T-helper 2 cell (primary cell): Measurements from ENCODE around the gene CLCC1.
"Not testable (repeated sequence)": the region's sequence is repeated elsewhere in the genome, so short reads cannot be mapped to it uniquely, and the experiment has no call there.

Experiments used
- DNase-seq, 5 experiments: peaks; one replicate each; pipeline versions ENCODE4 v3.0.0 to v3.0.0-alpha.2; 2012 to 2022
- total RNA-seq, 2 donors: gene quantifications; one replicate each; lab custom pipeline; 2026; lab: John Stamatoyannopoulos, UW

CLCC1 gene, protein sequence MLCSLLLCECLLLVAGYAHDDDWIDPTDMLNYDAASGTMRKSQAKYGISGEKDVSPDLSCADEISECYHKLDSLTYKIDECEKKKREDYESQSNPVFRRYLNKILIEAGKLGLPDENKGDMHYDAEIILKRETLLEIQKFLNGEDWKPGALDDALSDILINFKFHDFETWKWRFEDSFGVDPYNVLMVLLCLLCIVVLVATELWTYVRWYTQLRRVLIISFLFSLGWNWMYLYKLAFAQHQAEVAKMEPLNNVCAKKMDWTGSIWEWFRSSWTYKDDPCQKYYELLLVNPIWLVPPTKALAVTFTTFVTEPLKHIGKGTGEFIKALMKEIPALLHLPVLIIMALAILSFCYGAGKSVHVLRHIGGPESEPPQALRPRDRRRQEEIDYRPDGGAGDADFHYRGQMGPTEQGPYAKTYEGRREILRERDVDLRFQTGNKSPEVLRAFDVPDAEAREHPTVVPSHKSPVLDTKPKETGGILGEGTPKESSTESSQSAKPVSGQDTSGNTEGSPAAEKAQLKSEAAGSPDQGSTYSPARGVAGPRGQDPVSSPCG
- 44.3 to 49.2 reads per million in 2 donors for total RNA-seq

DNA sequence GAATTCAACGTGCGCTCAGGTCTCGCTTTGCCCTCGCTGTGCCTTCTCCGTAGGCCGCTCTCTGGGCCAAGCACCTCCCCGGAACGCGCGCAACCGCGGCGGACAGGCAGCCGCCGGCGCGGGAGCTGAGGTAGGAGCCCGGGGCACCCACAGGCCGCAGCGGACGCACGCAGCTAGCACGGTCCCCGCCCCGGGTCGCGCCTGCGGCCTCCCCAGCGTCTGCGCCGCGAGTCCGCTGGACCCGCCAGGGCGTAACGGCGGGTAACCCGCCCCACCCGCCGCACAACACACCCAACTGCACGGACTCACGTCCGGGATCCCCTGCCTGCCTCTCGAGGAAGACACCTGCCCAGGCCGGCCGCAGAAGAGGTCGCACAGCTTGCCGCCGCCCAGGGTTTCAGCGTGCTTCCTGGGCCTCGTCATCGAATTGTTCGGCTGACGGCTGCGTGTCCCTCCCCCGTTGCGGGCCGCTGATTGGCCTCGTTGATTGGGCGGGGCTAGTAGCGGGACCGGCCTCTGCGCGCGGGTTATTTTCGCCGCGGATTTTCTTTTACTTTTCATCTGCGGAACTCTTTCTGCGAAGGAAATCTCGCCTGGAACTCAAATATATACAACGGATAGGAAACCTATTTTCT is at the start of gene CLCC1:
TSS of gene CLCC1 (minus strand) at position 433 of the 635 bp plus-strand sequence. CDS start 13,047 bp downstream, outside the sequence.
- DNase-seq = peak; percentile 84 to 97 (median 91)

DNA sequence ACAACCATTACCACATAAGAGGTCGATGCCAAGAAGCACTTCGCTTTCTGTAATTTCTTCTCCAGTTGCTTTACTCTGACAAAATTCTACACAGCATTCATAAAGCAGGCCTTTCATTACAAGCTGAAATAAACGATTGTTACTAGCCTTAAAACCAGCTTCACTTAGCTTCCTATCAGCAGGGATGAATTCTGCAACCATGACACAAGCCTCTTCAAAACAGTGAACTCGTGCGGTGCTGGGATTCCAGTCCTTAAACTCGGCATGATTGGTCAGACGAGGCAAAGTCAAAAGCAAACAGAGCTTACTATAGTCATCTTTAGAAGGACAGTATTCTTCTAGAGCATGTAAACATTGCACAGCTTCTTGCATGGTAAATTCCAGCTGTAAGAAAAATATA is 48.1 kb upstream of the CLCC1 start:
- no peak for DNase-seq

DNA sequence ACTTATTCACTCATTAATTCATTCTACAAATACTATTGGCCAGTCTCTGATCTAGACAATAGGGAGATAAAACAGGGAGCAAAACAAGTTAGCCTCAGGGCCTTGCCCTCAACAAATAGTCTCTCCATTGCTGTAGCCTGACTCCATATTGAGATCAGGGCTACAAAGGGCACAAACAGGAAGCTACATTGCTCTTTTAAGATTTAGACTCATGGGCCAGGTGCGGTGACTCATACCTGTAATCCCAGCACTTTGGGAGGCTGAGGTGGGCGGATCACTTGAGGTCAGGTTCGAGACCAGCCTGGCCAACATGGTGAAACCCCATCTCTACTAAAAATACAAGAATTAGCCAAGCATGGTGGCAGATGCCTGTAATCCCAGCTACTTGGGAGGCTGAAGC is 33.3 kb upstream of the CLCC1 start:
- DNase-seq = peak in 1 of 5 experiments; percentile 25

DNA sequence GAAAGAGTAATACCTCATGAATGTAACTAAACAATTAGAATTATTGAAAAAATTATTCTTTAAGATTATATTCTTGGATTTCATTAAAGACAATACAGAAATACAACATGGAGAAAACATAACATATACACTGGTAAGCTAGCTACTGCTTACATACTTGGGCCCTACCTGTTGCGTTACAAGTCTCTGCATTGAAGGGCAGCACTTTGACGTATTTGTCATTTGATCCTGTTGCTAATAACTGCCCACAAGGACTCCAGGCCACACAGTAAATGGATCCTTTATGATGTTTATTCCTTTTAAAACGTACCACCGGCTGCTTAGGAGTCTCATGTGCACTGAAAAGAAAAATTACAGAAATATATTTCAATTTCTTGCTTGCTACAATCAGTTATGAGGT is 19.8 kb upstream of the CLCC1 start:
- no peak for DNase-seq

DNA sequence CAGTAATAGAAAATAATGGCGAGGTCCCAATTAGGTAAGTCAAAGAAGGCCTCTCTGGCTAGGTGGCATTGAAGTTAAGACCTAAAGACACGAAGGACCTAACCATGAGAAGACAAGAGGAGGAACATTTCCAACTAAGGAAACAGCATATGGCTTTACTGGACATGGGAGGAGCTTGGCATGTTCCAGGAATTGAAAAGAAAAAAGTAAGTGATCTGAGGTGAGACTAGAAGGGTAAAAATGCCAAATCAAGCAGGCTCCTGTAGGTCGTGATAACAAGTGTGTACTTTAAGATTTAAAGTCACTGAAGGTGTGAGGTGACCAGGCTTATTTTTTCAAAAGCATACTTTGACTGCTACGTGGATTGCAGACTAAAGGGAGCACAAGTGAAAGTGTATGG is 13.4 kb upstream of the CLCC1 start:
- no peak for DNase-seq

DNA sequence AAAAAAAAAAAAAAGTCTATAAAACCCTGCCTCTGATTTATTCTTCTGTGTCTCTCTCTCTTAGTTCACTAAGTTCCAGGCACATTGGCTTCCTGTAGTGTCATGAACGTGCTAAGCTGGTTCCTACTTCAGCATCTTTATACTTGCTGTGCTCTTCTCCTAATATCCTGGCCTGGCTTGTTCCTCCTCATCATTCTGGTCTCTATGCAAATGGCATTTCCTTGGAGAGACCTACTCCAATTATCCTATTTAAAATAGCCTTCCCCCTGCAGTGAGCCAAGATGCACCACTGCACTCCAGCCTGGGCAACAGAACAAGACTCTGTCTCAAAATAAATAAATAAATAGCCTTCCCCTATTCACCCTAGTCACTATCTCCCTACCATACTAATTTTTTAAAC is 9.7 kb upstream of the CLCC1 start:
- no peak for DNase-seq

DNA sequence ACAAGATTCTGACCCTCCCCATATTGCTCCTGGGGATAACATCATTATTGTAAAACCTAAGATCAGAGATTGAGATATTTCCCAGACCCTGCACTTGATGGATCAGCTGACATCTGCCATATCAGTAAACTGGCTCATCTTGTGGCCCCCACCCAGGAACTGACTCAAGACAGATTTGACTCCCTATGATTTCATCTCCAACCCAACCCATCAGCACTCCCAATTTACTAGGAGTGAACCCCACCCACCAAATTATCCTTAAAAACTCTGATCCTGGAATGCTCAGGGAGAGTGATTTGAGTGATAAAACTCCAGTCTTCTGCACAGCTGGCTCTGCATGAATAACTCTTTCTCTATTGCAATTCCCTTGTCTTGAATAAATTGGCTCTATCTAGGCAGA is 6.1 kb upstream of the CLCC1 start:
- DNase-seq = no peak

DNA sequence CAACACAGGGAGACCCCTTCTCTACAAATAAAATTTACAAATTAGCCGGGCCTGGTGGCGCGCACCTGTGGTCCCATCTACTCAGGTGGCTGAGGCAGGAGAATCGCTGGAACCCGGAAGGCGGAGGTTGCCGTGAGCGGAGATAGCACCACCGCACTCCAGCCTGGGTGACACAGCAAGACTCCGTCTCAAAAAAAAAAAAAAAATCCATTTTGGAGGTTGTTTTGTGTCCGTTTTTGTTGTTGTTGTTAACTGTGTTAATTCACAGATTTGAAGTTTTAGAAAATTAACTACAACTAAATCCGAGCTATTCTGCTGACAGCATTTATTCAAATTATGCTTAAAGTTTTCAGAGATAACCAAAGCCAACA is 618 bp downstream of the CLCC1 start:
- DNase-seq = peak in 3 of 5 experiments; percentile 6 to 67 (median 9)

DNA sequence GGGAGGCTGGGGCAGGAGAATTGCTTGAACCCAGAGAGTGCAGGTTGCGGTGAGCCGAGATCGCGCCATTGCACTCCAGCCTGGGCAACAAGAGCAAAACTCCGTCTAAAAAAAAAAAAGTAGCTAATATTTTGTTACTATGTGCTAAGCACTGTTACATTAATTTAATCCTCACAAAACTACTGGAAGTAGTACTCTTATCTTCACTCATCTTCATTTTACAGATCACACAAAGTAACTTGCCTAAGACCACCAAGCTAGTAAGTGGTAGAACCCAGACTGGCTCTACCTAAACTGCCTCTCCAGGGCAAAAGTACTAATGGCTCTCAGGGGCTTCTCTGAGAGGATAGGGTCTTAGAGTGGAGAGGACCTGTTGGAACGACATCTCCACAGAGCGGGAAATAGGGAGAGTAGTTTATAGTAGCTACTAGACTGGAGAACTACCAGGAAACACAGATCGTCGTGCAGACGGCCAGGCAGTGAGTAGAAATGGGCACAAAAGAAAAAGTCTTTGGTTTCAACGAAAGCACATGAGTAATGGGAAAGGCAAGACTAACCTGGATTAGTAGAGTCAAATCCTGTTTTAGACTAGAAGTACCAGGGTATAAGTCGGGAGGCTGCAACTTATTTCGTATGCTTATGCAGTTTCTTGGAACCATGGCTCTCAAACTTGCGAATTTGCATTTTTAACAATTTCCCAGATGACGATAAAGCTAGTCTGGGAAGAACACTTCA is 1.4 kb downstream of the CLCC1 start:
- DNase-seq = no peak

DNA sequence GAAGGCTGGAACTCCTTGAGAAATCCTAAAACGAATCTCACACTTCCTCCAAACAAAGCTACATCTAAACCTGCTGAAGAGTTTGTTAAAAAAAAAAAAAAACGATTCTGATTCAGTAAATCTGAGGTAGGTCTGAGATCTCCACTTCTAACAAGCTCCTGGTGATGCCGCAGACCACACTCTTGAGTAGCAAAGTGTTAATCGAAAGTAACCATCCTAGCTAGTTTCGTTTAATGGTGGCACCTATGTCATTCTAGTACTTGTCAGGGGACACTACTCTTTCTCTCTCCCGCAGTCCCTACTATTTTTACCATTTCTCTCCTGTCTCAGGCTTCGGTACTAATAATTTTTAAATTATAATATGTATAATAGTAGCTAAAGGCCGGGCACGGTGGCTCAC is 2.1 kb downstream of the CLCC1 start:
- peak in 2 of 5 experiments; percentile 51 to 72 for DNase-seq

DNA sequence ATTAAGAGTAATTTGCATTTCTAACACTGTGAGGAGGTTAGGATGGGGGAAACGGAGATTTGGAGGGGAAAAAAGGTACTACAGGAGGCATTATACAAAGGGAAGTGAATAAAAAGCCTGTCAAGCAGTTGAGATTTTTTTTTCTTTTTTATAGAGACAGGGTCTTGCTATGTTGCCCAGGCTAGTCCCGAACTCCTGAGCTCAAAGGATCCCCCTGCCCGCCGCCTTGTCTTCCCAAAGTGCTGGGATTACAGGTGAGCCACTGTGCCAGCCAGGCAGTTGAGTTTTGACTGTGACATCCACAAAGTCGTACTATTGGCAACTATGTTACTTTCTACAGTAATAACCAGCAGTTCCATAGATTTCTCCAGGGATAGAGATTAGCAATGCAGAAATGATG is 2.6 kb downstream of the CLCC1 start:
- no peak for DNase-seq

DNA sequence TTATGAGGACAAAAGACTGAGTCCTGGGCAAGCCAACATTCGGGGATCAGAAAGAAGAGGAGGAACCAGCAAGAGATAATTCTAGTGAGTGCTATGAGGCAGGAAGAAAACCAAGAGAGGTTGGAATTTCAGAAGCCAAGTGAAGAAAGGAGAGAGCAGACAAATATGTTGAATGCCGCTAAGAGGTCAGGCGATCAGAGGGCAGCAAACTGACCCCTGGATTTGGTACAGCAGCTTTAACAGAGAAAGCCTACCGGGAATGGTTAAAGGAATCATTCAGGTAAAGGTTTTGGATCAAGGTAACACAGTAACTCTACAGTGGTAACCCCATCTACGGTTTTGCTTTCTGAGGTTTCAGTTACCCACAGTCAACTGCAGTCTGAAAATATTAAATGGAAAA is 5.4 kb downstream of the CLCC1 start:
- no peak for DNase-seq

DNA sequence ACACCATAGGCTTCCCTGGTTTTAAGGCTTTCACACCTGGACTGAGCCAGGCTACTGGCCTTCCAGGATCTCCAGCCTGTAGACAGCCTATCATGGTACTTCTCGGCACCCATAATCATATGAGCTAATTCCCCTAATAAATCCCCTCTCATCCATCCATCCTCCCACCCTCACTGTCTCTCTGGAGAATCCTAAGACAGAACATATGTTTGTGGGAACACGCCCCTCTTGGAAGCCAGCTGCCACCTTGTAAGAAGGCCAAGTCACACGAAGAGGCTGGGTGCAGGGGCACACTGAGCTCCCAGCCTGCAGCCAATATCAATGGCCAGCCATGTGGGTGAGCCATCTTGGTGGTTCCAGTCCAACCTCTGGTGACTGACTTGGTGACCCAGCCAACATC is 7.4 kb downstream of the CLCC1 start:
- no peak for DNase-seq

DNA sequence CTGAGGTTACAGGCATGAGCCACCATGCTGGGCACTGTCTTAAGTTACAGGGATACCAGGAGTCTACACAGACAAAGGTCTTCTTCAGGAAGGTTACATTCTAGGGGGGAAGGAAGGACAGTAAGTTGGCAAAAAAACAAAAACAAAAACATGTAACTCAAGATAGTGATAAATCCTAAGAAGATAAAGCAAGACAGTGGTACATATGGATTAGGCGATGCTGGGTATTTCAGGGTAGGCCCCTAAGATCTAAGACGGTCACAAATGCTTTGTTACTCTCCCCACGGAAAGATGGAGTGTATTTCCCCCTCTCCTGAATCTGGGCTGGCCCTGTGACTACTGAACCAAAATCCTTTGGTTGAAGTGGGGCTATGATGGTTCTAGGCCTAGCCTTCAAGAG is 8.2 kb downstream of the CLCC1 start:
- no peak for DNase-seq

DNA sequence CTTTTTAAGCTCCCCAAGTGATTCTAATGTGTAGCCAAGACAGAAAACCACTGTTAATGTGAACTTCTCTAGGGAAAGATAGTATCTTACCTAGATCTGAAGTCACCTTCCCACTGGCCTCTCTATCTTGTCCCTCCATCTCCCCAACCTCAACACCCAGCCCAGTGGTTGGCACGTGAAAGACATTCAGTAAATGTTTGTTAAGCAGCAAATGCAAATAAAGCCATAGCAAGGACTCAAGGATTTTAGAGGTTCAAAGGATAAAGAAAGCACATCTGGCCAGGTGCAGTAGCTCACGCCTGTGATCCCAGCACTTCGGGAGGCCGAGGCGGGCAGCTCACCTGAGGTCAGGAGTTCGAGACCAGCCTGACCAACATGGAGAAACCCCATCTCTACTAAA is 9.8 kb downstream of the CLCC1 start:
- DNase-seq = no peak

DNA sequence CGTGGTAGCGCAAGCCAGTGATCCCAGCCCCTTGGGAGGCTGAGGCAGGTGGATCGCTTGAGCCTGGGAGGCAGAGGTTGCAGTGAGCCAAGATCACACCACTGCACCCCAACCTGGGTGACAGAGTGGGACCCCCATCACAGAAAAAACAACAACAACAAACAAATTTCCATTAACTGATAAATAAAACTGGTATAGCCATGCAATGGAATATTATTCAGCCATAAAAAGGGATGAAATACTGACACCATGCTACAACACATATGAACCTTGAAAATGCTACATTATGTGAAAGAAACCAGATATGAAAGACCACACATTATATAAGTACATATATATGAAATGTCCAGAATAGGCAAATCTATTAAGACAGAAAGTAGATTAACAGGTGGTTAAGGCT is 12.0 kb downstream of the CLCC1 start:
- DNase-seq = no peak

DNA sequence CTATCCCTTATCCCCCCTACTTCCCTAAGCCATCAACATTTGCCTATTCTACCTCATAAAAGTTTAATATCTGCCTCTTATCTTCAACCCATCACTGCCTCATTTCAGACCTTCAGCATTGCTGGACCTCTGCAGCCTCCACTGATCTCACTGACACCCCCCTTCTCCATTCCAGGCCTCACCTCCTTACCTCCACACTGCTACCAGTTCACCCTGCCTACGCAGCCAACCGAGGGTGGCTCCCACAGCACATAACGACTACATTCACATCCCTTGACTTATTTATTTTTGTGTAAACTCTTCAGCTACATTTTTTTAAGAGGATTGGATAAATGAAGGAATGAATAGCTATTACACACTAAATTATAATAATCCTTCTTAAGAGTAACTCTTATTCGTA is 14.2 kb downstream of the CLCC1 start:
- no peak for DNase-seq

DNA sequence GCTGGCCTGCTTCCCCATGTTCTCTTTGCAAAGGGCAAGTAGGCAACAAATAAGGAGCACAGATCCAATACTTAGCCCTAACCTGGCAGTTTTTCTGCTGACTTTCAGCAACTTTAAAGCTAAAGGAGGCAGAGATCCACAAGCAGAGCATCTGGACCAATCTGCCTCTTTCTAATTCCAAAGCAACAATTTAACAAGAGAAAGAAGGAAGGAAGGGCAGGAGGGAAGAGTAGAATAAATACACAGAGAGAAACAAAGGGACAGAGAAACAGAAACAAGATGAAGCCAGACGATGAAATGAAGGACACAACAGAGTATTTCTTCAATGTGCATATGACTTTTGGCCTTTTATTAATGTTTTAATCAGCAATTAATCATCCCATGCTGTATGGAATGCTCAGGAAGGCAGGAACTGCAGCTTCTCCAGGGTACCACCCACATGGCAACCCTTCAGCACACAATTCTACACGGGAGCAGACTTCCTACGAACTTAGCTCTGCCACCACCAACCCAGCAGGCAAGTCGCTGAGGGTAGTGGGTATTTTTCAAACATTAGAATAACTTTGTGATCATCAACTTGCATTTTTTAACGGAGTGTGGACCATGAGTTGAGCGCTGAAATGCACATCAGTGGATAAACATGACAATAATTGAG is 15.3 kb downstream of the CLCC1 start:
- DNase-seq = no peak

DNA sequence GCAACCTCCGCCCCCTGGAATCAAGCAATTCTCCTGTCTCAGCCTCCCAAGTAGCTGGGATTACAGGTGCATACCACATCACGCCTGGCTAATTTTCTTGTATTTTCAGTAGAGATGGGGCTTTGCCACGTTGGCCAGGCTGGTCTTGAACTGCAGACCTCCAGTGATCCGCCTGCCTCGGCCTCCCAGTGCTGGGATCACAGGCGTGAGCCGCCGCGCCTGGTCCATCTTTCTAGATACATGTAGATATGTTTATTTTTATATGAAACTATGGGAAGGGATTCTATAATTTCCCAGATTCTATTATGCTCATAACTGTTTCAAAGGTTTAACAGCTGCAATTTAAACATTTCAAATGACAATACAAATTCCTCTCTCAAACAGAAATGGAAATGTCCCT is 27.1 kb downstream of the CLCC1 start:
- no peak for DNase-seq

DNA sequence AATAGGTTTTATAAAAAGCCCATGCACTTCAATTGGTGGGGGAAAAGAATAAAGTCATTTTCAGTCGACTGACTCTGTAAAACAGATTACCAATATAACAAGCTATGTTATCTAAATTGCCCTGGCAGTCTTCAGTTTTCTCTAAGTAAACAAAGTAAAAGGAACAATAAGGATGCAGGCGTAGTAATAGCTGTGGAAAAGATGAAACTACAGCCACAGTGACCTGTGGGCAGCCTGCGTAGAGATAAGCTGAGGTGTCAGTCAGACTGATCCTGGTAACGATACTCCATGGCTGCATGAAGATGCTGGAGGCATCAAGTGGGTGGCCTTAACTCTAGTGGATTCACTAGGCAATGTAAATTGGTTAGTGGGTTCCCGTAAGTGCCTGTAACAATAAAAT is 29.3 kb downstream of the CLCC1 start:
- DNase-seq = no peak

DNA sequence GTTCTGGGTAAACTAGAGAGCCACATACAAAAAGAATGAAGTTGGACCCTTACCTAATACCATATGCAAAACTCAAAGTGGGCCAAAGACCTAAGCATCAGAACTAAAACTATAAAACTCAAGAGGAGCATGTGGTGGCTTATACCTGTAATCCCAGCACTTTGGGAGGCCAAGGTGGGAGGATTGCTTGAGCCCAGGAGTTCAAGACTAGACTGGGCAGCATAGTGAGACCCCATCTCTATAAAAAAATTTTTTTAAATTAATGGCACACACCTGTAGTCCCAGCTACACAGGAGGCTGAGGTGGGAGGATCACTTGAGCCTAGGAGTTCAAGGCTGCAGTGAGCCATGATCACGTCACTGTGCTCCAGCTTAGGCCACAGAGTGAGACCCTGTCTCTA is 35.7 kb downstream of the CLCC1 start:
- not testable (repeated sequence) for DNase-seq

DNA sequence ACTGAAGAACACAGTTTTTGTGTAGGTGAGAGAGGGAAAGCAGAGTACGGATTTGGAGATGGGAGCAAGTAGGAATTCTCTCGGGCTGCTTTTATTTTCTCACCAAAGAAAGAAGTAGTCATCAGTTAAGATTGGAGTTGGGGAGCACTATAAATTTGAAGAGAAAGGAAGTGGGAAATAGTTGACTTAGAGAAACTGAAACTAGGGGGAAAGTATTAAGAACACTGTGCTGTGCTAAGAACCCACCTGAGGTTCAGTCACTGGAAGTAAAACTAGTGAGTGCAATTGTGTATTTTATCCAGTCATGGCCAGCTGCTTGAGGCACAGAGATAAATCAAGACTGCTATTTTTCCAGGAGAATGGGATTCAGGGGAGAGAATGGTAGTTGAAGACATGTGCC is 37.4 kb downstream of the CLCC1 start:
- DNase-seq = peak in 1 of 5 experiments; percentile 41

DNA sequence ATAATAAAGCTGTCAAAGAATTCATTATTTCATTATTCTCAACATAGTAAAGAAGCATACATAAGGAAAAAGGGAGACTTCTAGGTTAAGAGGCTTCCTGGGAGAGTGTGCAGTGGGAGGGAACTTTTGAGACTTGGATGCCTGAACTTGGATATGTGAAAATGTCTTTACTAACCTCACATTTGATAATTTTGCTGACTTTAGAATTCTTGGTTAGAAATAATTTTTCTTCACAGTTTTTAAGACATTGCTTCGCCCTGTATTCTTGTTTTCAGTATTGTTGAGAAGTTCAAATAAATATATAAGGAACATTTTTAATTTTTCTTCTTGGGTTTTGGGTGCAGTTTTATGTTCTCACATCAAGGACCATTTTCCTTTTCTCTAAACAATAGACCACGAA is 46.5 kb downstream of the CLCC1 start:
- no peak for DNase-seq
